Measurements from ENCODE around the gene FCF1.

DNA sequence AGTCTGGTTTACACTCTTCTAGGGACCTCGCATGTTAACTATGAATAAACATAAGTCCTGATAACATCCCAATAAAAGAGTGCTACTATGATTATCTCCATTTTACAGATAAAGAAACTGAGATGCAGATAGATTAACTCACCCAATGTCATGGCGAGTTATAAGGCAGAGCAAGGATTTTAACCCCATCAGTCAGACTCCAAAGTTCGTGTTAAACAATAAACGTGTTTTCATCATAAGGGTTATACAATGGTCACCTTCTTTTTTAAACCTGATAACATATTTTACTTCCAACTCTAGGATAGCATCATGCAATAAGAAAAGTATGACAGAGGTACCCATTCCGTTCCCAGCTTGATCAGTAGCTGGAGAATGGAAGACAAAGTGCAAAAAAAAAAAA is 1.3 kb upstream of the FCF1 start:
- TF ChIP-seq, protein P1, sequence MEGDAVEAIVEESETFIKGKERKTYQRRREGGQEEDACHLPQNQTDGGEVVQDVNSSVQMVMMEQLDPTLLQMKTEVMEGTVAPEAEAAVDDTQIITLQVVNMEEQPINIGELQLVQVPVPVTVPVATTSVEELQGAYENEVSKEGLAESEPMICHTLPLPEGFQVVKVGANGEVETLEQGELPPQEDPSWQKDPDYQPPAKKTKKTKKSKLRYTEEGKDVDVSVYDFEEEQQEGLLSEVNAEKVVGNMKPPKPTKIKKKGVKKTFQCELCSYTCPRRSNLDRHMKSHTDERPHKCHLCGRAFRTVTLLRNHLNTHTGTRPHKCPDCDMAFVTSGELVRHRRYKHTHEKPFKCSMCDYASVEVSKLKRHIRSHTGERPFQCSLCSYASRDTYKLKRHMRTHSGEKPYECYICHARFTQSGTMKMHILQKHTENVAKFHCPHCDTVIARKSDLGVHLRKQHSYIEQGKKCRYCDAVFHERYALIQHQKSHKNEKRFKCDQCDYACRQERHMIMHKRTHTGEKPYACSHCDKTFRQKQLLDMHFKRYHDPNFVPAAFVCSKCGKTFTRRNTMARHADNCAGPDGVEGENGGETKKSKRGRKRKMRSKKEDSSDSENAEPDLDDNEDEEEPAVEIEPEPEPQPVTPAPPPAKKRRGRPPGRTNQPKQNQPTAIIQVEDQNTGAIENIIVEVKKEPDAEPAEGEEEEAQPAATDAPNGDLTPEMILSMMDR (IDR thresholded peaks at IDR 0.05; ENCODE audit: low read length), result no peak
- TF ChIP-seq EZH2 (optimal IDR thresholded peaks at IDR 0.05; ENCODE audit: low read depth, low read length) (no peak), EZH2phosphoT487 (IDR thresholded peaks at IDR 0.05; ENCODE audit: low read length) (no peak)
